HL-60 (cell line): ENCODE results near the gene PLCD1.

Source experiments
- POLR2AphosphoS5 ChIP-seq: IDR thresholded peaks from 2 replicates; pipeline ENCODE4 v1.6.1; 2012; ENCODE audit warnings: low read depth
- TF ChIP-seq, protein P1 (sequence below): IDR thresholded peaks from one replicate; pipeline ENCODE4 v1.5.1; 2011; ENCODE audit warnings: low read length, control low read depth, inconsistent platforms; ENCODE audit not compliant: insufficient read depth
- TF ChIP-seq, protein P2 (sequence below): IDR thresholded peaks from 2 replicates; pipeline ENCODE4 v1.6.1; 2012; ENCODE audit warnings: low read depth; ENCODE audit not compliant: insufficient replicate concordance

DNA sequence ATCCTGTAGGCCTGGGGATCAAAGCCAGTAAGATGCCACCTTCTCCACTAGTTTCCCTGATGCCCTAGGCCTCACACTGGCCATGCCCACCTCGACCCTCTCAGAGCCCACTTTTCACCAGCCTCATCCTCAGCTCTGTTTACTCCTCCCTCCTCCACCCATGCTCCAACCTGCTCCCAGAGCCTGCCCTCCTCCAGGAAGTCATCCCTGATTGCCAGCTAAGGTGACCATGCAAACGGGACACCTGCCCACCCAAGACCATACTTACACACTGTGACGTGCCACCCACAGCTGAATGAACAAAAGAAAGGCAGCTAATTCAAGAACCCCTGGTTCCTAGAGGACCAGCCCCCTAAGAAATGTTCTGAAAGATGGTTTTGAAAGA is 9.1 kb downstream of the PLCD1 start:
- TF ChIP-seq, protein P1, sequence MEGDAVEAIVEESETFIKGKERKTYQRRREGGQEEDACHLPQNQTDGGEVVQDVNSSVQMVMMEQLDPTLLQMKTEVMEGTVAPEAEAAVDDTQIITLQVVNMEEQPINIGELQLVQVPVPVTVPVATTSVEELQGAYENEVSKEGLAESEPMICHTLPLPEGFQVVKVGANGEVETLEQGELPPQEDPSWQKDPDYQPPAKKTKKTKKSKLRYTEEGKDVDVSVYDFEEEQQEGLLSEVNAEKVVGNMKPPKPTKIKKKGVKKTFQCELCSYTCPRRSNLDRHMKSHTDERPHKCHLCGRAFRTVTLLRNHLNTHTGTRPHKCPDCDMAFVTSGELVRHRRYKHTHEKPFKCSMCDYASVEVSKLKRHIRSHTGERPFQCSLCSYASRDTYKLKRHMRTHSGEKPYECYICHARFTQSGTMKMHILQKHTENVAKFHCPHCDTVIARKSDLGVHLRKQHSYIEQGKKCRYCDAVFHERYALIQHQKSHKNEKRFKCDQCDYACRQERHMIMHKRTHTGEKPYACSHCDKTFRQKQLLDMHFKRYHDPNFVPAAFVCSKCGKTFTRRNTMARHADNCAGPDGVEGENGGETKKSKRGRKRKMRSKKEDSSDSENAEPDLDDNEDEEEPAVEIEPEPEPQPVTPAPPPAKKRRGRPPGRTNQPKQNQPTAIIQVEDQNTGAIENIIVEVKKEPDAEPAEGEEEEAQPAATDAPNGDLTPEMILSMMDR, result no peak
- TF ChIP-seq, protein P2, sequence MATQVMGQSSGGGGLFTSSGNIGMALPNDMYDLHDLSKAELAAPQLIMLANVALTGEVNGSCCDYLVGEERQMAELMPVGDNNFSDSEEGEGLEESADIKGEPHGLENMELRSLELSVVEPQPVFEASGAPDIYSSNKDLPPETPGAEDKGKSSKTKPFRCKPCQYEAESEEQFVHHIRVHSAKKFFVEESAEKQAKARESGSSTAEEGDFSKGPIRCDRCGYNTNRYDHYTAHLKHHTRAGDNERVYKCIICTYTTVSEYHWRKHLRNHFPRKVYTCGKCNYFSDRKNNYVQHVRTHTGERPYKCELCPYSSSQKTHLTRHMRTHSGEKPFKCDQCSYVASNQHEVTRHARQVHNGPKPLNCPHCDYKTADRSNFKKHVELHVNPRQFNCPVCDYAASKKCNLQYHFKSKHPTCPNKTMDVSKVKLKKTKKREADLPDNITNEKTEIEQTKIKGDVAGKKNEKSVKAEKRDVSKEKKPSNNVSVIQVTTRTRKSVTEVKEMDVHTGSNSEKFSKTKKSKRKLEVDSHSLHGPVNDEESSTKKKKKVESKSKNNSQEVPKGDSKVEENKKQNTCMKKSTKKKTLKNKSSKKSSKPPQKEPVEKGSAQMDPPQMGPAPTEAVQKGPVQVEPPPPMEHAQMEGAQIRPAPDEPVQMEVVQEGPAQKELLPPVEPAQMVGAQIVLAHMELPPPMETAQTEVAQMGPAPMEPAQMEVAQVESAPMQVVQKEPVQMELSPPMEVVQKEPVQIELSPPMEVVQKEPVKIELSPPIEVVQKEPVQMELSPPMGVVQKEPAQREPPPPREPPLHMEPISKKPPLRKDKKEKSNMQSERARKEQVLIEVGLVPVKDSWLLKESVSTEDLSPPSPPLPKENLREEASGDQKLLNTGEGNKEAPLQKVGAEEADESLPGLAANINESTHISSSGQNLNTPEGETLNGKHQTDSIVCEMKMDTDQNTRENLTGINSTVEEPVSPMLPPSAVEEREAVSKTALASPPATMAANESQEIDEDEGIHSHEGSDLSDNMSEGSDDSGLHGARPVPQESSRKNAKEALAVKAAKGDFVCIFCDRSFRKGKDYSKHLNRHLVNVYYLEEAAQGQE, result no peak
- no peak for TF ChIP-seq POLR2AphosphoS5
